Stimulated activated CD4-positive, alpha-beta T cell treated with anti-CD3 and anti-CD28 coated beads, Interleukin-4, amount 100 ng/mL, for 4 hours (primary cell): ENCODE data around the gene FXYD6.

ENCODE experiments used
- DNase-seq, 2 experiments: peaks; one replicate each; pipeline ENCODE4 v3.0.0-alpha.2; 2020

Gene FXYD6

GRCh38 chr11:117789241-117789640 is 87.2 kb downstream of the FXYD6 start:
- DNase-seq = no peak
